Occipital lobe (tissue), 2 donors: ENCODE results near the gene ZNF543. TPM values are rescaled to one million over a fixed set of nuclear protein-coding genes. Genes with fewer than 3 reads are reported as not detected.
"Not testable (repeated sequence)": the region's sequence is repeated elsewhere in the genome, so short reads cannot be mapped to it uniquely, and the experiment has no call there.

Experiments
- DNase-seq: peaks from one replicate; lab custom pipeline; 2025; lab: John Stamatoyannopoulos, UW
- total RNA-seq: library from RNA; depleted of rRNA; stranded (reverse); fragments of >200 nt; gene quantifications from one replicate; pipeline ENCODE4 v1.2.3, GENCODE V29; 2014

Gene ZNF543
- total RNA-seq: 40.7 TPM

DNA sequence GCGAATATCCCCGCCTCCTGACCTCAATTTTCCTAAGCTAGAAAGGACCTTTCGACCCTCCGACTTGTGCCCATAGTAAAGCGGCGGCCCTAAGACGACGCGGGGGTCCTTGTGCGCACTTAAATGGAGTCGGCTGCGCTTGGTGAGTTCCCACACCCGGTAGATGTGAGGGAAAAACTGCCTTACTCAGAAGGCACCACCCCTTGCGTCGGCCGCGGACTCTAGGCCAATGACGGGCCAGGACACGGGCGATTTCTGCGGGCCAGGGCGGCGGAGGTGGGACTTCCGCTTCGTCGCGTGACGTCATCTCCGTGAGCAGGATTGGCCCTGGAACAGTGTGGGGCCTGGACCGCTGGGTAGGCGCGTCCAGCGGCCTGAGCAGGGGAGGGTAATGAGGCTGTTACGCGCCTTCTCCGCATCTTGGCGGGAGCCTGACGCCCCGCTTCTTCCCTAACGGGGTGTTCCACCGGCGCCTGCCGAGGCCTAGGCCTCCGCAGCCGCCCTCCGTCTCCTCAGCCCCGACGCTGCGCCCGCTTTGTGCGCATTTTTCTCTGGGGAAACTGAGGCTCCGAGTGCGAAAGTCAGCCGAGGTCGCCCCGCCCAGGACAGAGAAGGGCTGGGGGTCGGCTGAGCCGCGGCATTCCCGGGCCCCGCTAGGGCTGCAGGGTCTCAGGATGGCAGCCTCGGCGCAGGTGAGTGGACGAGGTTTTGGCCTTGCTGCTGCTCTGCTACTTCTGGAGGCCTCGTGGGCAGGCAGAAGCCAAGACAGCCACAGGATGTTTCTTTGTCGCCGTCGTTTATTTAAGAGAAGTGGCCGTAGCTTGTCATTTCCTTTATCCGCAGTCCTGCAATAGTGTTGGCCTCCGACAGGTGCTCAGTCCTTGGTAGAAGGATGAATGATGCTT, at the start of gene ZNF543:
ZNF543 (plus strand) TSS at position 293 of the 905 bp plus-strand sequence; CDS start at position 675, 382 bp downstream.
- DNase-seq: peak; percentile 92

DNA sequence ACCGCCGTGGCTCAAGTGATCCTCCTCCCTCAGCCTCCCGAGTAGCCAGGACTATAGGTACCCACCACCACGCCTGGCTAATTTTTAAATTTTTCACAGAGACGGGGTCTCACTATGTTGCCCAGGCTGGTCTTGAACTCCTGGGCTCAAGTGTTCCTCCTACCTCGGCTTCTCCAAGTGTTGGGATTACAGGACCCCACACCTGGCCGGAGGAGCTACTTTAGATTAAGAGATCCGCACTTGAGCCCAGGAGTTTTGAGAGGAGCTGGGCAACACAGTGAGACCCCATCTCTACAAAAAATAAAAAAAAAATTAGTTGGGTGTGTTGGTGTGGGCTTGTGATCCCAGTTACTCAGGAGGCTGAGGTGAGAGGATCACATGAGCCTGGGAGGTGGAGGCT, 49.0 kb upstream of the ZNF543 start:
- no peak for DNase-seq

- no peak for DNase-seq
These were observed 47.3 kb upstream of the ZNF543 start for GRCh38 chr19:57273014-57273413.

- DNase-seq: no peak
These were observed 43.8 kb upstream of the ZNF543 start for GRCh38 chr19:57276430-57276829.

GRCh38 chr19:57278481-57278880, 41.8 kb upstream of the ZNF543 start:
- not testable (repeated sequence) for DNase-seq

DNA sequence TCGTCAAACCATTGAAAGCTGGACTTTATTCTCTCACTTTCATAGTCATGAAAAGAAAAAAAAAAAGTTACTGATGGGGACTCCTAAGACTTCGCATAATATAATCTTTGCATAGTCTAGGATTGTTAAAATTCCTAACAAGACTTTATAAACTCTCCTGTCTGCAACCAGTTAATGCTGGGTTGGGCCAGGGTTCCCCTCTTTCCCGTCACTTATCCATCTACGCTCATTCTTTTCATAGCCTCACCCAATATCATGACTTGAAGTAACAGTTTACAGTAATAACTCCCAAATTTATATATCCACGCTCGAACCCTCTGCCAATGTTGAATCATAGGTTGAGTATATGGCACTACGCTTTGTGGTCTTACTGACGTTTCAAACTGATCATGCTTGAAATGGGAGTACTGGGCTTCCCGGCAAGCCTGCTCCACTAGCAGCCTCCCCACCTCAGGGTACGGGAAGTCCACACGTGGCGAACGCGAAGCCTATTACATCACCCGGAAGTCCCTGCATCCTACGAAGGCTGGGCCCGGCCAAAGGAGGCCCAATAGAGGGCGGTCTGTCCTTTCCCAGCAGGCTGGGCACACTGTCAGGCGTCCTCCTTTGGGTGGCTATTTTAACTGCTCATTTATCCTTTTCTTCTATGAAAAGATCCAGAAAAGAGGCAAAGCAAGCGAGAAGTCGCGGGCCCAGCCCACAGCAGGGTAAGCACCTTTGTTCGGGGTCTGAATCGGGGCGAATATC, 40.7 kb upstream of the ZNF543 start:
- DNase-seq: peak; percentile 85

- DNase-seq: peak; percentile 93
These were observed 39.9 kb upstream of the ZNF543 start, which contains the start of gene ZNF460 for GRCh38 chr19:57280165-57280961. Gene ZNF460, plus strand, starts transcription at chr19:57280485. Its CDS starts 322 bp downstream, at chr19:57280807.

DNA sequence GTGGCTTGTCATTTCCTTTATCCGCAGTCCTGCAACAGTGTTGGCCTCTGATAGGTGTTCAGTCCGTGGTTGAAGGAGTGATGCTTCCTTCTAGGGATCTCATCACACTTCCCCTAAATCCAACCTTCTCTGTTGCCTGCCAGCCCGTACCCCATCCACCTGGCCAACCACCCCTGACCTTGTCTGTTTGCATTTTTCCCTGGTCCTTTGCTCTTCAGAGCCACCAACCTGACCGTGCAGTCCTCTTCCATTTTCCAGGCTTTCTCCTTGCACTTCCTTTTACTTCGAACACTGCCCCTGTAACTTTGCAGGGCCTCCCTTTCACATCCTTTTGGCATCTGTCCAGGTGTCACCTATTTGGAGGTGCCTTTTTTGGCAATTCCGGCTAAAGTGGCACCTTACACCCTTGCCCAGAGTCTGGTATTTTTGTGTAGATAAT, 39.3 kb upstream of the ZNF543 start:
- DNase-seq: no peak

DNA sequence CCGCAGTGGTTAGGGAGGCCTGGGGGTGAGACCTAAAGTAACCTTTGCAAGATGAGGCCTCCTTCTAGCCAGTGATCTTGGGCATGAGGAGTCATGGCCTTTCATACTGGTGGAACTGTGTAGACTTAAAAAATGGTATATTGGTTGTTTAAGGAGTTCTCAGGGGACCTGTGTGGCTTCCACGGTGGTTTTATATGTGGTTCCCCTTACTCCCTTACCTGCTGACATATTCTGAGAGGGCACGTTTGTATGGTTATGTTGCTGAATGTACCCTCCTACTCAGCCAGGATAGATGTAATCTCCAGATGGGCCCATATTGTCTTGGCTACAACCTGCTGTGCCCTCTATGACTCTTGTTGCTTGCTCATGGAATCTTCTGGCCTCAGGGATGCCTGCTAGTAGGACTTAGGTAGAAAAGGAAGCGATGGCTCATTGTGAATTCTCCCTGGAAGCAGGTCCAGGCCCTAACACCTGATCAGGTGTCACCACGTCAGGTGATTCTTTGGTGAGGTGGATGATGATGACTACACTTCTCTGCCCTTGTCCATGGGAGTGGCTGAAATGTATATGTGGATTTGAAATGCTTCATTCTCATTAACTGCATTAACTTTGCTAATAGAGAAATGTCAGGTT, 38.1 kb upstream of the ZNF543 start:
- no peak for DNase-seq

GRCh38 chr19:57288373-57288772, 31.9 kb upstream of the ZNF543 start:
- no peak for DNase-seq

DNA sequence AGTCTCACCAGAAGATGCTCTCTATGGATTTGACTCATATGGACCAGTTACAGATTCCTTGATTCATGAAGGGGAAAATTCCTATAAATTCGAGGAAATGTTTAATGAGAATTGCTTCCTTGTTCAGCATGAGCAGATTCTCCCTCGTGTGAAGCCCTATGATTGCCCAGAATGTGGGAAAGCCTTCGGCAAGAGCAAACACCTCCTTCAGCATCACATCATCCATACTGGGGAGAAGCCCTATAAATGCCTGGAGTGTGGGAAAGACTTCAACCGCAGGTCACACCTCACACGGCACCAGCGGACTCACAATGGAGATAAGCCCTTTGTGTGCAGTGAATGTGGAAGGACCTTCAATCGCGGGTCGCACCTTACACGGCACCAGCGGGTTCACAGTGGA, 29.3 kb upstream of the ZNF543 start:
- DNase-seq: no peak

DNA sequence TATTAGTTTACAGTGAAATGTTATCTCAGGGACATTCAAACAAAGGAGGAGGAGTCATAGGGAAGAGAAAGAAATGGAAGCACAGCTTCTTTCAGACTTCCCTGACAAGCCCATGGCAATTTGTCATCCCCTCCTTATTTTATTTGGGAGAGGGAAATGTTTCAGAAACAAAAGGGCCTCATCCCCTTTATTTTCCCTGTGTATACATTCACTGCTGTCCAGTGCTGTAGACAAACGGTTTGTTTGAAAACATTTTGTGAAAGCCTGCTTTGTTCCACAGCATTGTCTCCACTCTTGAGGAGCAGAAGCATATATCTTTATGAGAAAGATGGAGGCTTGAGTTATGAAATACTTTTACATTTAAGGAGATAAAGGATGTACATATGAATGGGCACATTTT, 27.7 kb upstream of the ZNF543 start:
- no peak for DNase-seq

- DNase-seq: no peak
These were observed 26.6 kb upstream of the ZNF543 start for GRCh38 chr19:57293719-57294118.

DNA sequence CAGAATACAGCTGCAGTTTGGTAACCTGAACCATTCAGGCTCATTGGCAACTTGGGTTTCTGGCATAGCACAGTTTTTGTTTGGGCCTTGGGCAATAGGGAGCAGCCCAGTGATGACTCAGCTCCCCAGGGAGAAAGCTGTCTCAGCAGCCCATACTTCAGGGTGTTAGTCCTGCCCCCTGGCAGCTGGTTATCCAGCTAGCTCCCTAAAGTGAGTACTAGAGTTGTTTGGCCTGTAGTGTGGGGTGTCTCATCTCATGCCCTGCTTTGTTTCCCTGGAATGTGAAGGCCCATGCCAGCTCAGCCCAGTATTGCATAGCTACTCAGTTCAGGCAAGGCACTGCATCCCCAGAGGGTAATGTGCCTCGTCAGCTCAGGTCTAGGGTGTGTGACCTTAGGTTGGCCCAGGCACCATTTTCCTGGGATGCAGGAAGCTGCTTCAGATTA, 18.2 kb upstream of the ZNF543 start:
- DNase-seq: no peak

DNA sequence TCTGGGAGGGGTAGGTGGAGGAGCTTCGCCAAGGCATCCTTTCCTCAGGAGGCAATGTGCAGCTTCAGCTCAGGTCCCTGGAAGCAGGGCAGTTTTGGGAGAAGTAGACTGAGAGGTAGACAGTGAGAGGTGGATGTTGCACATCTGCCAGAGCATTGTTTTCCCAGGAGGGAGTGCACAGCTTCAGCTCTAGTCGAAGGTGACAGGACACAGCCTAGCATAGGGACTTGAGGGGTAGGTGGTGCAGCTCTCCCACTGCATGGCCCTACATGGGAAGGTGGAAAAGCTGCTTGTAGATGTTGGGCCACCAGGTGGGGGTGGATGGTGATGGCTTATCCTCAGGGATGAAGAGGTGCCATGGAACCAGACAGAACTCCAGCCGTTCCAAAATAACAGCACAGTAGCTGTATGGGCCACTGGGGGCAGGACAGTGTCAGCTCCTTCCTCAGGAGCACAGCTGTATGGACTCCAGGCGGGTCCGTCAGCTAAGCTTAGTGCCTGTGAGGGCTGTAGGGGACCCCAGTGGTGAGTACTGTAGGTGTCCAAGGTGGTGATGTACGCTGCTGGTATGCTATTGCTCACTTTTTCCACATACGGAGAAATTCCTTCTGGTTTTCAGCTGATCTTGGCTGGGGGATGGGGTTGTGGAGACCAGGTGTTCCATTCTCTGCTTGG, 17.4 kb upstream of the ZNF543 start:
- no peak for DNase-seq

DNA sequence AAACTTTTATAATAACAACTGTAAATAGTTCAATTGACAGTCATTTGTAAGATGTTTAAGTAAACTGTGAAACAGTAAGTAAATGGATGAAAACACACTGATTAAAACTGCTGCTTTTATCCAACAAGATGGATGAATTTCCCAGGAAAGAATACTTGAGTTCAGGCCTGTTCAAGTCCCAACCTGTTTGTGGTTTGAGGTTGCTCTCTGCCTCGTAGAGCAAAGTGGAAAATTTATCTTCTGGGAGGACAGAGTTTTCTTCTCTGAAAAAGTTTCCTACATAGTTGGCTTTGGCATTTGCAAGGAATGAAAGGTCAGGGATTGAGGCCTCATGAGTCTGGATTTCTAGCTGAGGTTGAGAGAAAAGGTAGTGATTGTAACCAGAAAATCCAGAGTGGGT, 15.2 kb upstream of the ZNF543 start:
- DNase-seq: no peak

GRCh38 chr19:57308514-57308913, 11.8 kb upstream of the ZNF543 start:
- no peak for DNase-seq

DNA sequence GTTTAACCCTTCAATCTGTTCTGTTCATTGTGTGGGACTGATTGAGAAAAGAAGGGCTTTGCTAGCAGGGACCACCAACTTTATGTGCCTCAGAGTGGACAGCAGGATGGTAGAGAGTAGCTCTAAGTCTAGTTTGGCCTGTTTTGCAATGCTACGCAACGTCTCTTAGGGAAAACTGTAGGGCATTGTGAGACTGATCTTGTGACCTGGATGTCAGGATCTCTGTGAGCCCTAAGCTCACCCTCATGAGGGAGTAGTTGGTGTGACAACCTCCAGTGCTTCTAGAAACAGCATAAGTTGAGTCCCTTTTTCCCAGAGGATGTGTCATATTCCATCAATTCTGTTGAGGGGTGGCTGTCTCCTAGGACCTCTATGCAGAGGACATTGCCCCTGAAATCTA, 9.5 kb upstream of the ZNF543 start:
- no peak for DNase-seq

DNA sequence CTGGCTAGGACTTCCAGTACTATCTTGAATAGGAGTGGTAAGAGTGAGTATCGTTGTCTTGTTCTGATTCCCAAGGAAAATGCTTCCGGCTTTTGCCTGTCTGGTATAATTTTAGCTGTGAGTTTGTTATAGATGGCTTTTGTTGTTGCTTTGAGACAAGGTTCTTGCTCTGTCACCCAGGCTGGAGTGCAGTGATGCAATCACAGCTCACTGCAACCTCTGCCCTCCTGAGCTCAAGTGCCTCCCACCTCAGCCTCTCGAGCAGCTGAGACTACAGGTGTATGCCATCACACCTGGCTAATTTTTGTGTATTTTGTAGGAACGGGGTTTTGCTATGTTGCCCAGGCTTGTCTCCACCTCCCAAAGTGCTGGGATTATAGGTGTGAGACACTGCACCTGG, 6.1 kb upstream of the ZNF543 start:
- no peak for DNase-seq

DNA sequence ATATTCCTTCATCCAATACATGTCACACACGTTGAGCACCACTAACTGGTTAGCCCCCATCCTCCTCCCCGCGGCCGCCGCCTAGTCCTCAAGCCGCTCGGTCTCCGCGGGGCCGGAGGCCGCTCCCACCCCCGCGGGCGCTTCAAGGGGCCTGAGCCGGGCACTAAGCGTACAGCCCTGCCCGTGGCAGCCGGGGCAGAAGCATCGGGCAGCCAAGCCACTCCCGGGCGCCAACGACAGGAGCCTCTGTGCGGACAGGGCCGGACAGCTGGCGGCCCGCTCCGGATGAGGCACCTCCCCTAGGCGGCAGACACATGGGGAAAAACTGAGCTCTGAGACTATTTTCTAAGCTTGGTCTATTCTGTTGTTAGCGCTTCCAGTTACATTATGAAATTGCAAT, 2.8 kb upstream of the ZNF543 start:
- DNase-seq: no peak

- no peak for DNase-seq
These were observed 448 bp upstream of the ZNF543 start for GRCh38 chr19:57319869-57320179.
